ENCODE data around the gene MINDY3.
A peak's percentile ranks its signal among the peaks of the same experiment; 100 is the strongest.

MINDY3 gene

DNA sequence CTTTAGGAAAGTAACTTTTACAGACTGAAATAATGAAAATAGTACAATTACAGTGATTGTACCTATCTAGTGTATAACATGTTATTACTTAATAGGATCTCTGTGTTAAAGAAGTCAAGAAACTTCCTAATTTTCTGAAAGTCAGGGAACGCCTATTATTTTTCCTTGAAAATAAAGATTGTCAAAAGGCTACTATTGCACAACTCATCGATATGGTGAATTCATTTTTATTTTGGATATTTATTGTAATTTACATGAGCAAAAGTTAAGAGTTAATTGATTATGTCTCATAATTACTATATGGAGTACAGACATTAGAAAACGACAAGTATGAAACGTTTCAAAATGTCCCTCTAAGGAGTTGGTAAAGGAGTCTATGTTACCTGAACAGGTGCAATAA is 12.8 kb downstream of the MINDY3 start:
- ChIA-PET CTCF (interaction anchor here (0.6 to 0.7 kb wide), 2 partner anchors 288 to 367 kb away, joined by 3 read pairs; no protein-coding TSS in a partner anchor), POLR2A (interaction anchor here (1.5 kb wide), 1 partner anchor 12 kb away, joined by 4 read pairs; the partner anchor contains the start of gene MINDY3)
- DNase-seq (ENCODE audit: extremely low spot score) = no peak
- TF ChIP-seq NFRKB (IDR thresholded peaks at IDR 0.05) (no peak), LEF1 (IDR thresholded peaks at IDR 0.05; ENCODE audit: borderline replicate concordance) (no peak), FOXK2 (IDR thresholded peaks at IDR 0.05) (no peak), ELF4 (IDR thresholded peaks at IDR 0.05) (no peak), ZNF384 (IDR thresholded peaks at IDR 0.05) (no peak), FOXA1 (IDR thresholded peaks at IDR 0.05) (no peak), PKNOX1 (IDR thresholded peaks at IDR 0.05) (no peak), CTBP1 (IDR thresholded peaks at IDR 0.05; ENCODE audit: borderline replicate concordance) (no peak), ARNT (IDR thresholded peaks at IDR 0.05) (no peak)

- ChIA-PET CTCF (interaction anchor here (0.6 kb wide), 1 partner anchor 98 kb away, joined by 3 read pairs; no protein-coding TSS in a partner anchor), POLR2A (interaction anchor here (2.3 kb wide), 1 partner anchor 16 kb away, joined by 11 read pairs; the partner anchor contains the start of gene MINDY3)
- TF ChIP-seq PKNOX1 (IDR thresholded peaks at IDR 0.05) (no peak), ELF4 (IDR thresholded peaks at IDR 0.05) (no peak), HDGF (IDR thresholded peaks at IDR 0.05; ENCODE audit: borderline replicate concordance) (no peak), FOXK2 (IDR thresholded peaks at IDR 0.05) (no peak), ZNF384 (IDR thresholded peaks at IDR 0.05) (no peak), FOXM1 (IDR thresholded peaks at IDR 0.05; ENCODE audit: borderline replicate concordance) (no peak), ARNT (IDR thresholded peaks at IDR 0.05) (no peak), SP1 (IDR thresholded peaks at IDR 0.05) (no peak), SUZ12 (IDR thresholded peaks at IDR 0.05) (no peak), FOXA1 (IDR thresholded peaks at IDR 0.05) (no peak)
- DNase-seq (ENCODE audit: extremely low spot score) = no peak
These were observed 15.8 kb downstream of the MINDY3 start for GRCh38 chr10:15844517-15844916.

- no peak for TF ChIP-seq SUZ12 (IDR thresholded peaks at IDR 0.05)
- no peak for TF ChIP-seq BHLHE40 (IDR thresholded peaks at IDR 0.05; ENCODE audit: borderline replicate concordance)
- POLR2A ChIA-PET = interaction anchor here (2.3 kb wide), 1 partner anchor 17 kb away, joined by 11 read pairs; the partner anchor contains the start of gene MINDY3
- no peak for DNase-seq (ENCODE audit: extremely low spot score)
- CTCF ChIA-PET = interaction anchor here (0.6 to 1.1 kb wide), 2 partner anchors 17 to 99 kb away, joined by 3 read pairs; partner anchors contain the start of gene MINDY3
These were observed 16.6 kb downstream of the MINDY3 start for GRCh38 chr10:15843695-15844094.

GRCh38 chr10:15842556-15843169 is 17.6 kb downstream of the MINDY3 start:
- TF ChIP-seq SP1 (IDR thresholded peaks at IDR 0.05) (no peak), ZNF384 (IDR thresholded peaks at IDR 0.05) (0 out of 2 replicates have a peak, but pooled peaks have one; percentile 33), BHLHE40 (IDR thresholded peaks at IDR 0.05; ENCODE audit: borderline replicate concordance) (no peak), SUZ12 (IDR thresholded peaks at IDR 0.05) (no peak), ARNT (IDR thresholded peaks at IDR 0.05) (no peak), ELF4 (IDR thresholded peaks at IDR 0.05) (no peak)
- POLR2A ChIA-PET = interaction anchor here (2.3 kb wide), 1 partner anchor 18 kb away, joined by 11 read pairs; the partner anchor contains the start of gene MINDY3
- CTCF ChIA-PET = interaction anchor here (1.1 kb wide), 1 partner anchor 18 kb away, joined by 3 read pairs; the partner anchor contains the start of gene MINDY3
- no peak for DNase-seq (ENCODE audit: extremely low spot score)

- no peak for TF ChIP-seq FOXA1 (IDR thresholded peaks at IDR 0.05)
- TF ChIP-seq BHLHE40 (IDR thresholded peaks at IDR 0.05; ENCODE audit: borderline replicate concordance) = no peak
- no peak for TF ChIP-seq LEF1 (IDR thresholded peaks at IDR 0.05; ENCODE audit: borderline replicate concordance)
- no peak for TF ChIP-seq NFRKB (IDR thresholded peaks at IDR 0.05)
- no peak for TF ChIP-seq SP1 (IDR thresholded peaks at IDR 0.05)
- DNase-seq (ENCODE audit: extremely low spot score) = no peak
- CTCF ChIA-PET = no interaction called here
- POLR2A ChIA-PET = no interaction called here
These were observed 18.6 kb downstream of the MINDY3 start for GRCh38 chr10:15841696-15842095.

DNA sequence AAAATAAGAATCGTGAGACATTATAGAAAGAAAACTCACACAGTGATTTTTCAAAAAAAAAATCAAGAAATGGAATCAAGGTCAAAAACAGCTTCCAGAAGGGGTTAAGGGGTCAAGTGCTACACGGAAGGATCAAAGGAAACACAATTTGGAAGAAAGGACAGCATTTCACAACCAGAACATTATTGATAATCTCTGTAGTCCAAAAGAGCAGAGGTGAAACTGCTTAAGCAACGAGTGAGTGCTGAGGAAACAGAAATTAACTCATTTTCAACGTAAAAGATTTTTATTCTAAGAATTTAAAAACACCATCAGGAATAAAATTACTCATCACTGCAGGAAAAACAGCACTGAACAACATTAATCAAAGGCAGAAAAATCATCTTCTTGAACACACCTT is 23.5 kb downstream of the MINDY3 start:
- POLR2A ChIA-PET = no interaction called here

DNA sequence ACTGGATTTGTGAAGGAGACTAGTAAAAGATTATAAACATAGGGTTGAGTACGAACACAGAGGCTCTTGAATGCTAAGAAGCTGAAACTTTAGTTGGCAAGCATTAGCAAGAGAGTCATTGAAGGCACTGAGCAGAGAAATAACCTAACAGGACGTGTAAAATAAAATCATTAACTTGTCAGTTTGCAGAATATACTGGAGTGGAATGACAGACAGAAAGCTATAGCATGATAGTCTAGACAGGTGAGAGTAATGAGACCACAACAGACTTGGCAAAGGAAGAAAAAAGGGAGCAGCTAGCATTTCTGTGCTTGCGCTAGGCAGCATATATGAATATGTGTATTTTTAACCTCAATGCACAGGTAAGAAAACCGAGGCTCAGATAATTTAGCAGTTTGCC is 30.8 kb downstream of the MINDY3 start:
- ChIA-PET POLR2A (no interaction called here), CTCF (no interaction called here)
- TF ChIP-seq NFRKB (IDR thresholded peaks at IDR 0.05) (no peak), FOXK2 (IDR thresholded peaks at IDR 0.05) (no peak), CTBP1 (IDR thresholded peaks at IDR 0.05; ENCODE audit: borderline replicate concordance) (no peak), SP1 (IDR thresholded peaks at IDR 0.05) (no peak), ARNT (IDR thresholded peaks at IDR 0.05) (no peak), FOXM1 (IDR thresholded peaks at IDR 0.05; ENCODE audit: borderline replicate concordance) (no peak), FOXA1 (IDR thresholded peaks at IDR 0.05) (no peak), SUZ12 (IDR thresholded peaks at IDR 0.05) (no peak), LEF1 (IDR thresholded peaks at IDR 0.05; ENCODE audit: borderline replicate concordance) (no peak), BHLHE40 (IDR thresholded peaks at IDR 0.05; ENCODE audit: borderline replicate concordance) (no peak), ELF4 (IDR thresholded peaks at IDR 0.05) (no peak), L3MBTL2 (conservative IDR thresholded peaks at IDR 0.05) (no peak), HDGF (IDR thresholded peaks at IDR 0.05; ENCODE audit: borderline replicate concordance) (no peak), ZNF384 (IDR thresholded peaks at IDR 0.05) (no peak), PKNOX1 (IDR thresholded peaks at IDR 0.05) (no peak), TARDBP (IDR thresholded peaks at IDR 0.05) (no peak)
- DNase-seq (ENCODE audit: extremely low spot score) = no peak

More for the DNA sequence above, 23.5 kb downstream of the MINDY3 start:
- DNase-seq (ENCODE audit: extremely low spot score) = no peak
- TF ChIP-seq HDGF (IDR thresholded peaks at IDR 0.05; ENCODE audit: borderline replicate concordance) (no peak), ARNT (IDR thresholded peaks at IDR 0.05) (no peak)
- CTCF ChIA-PET = no interaction called here
